ENCODE data around the gene LYPD8. TPM values are rescaled to one million over a fixed set of nuclear protein-coding genes. Genes with fewer than 3 reads are reported as not detected.

The LYPD8 gene
- total and polyA plus RNA-seq, 2 of the 8 experiments (the other 6 are each of a cell fraction or from before 2014, with no cell fraction given), result not detected

- Histone ChIP-seq H4K5ac (ENCODE audit: insufficient read length, low read depth, low read length) (no peak overlapping the region), H4K20me1 (replicated peaks in 1 of 2; ENCODE audit: control insufficient read depth in 1 of 2, insufficient read depth in 2 of 2, low read length in 2 of 2) (no peaks in the 10 kb centered on the region), H4K8ac (ENCODE audit: extremely low read depth, insufficient read depth, low read length) (no peak overlapping the region), H4K91ac (replicated peaks; ENCODE audit: insufficient read length, low read length) (no peak overlapping the region), H3K23ac (ENCODE audit: insufficient read length) (no peak overlapping the region), H3K27me3 (replicated peaks in 1 of 4; ENCODE audit: control insufficient read depth in 3 of 4, extremely low read depth in 1 of 4, insufficient read depth in 3 of 4, low read length in 3 of 4) (no peaks in the 10 kb centered on the region), H2AFZ (ENCODE audit: low read length) (no peak overlapping the region), H3K4me2 (ENCODE audit: insufficient read depth in 1 of 2, low read depth in 2 of 2, low read length in 2 of 2) (no peak overlapping the region), H3K79me2 (ENCODE audit: control insufficient read depth in 1 of 2, insufficient read depth in 2 of 2, low read length in 2 of 2) (no peaks in the 10 kb centered on the region), H3K79me1 (ENCODE audit: low read depth, low read length) (no peaks in the 10 kb centered on the region), H3K27ac (ENCODE audit: low read depth, low read length) (no peak overlapping the region), H3K56ac (replicated peaks; ENCODE audit: insufficient read length, low read depth, low read length) (no peak overlapping the region), H2BK12ac (ENCODE audit: low read depth, low read length) (no peak overlapping the region), H3K36me3 (ENCODE audit: control insufficient read depth in 2 of 4, insufficient read depth in 4 of 4, low read length in 3 of 4) (no peaks in the 10 kb centered on the region), H3K9ac (replicated peaks in 1 of 4; ENCODE audit: extremely low read depth in 1 of 4, low read depth in 3 of 4, low read length in 3 of 4) (no peak overlapping the region), H2BK120ac (replicated peaks; ENCODE audit: low read depth, low read length) (no peak overlapping the region), H3K14ac (ENCODE audit: insufficient read length) (no peak overlapping the region), H3K4ac (replicated peaks; ENCODE audit: insufficient read length, low read depth, low read length) (no peak overlapping the region), H2BK15ac (ENCODE audit: low read length) (no peak overlapping the region), H2BK5ac (ENCODE audit: low read depth, low read length) (no peak overlapping the region), H3K4me1 (replicated peaks in 1 of 4; ENCODE audit: control insufficient read depth in 3 of 4, insufficient read depth in 4 of 4, low read length in 3 of 4) (no peaks in the 10 kb centered on the region), H3K18ac (ENCODE audit: extremely low read depth, low read length) (no peak overlapping the region), H3K9me3 (ENCODE audit: insufficient read depth in 2 of 2, low read depth in 1 of 2, low read length in 1 of 2) (peaks cover 63 to 76% of the 10 kb centered on the region in 2 experiments), H3K23me2 (ENCODE audit: low read depth, low read length) (no peaks in the 10 kb centered on the region), H2AK5ac (ENCODE audit: low read depth, low read length) (no peak overlapping the region), H3K4me3 (ENCODE audit: extremely low read depth in 1 of 4, insufficient read depth in 2 of 4, low read depth in 3 of 4, low read length in 4 of 4) (no peak overlapping the region), H2BK20ac (ENCODE audit: low read length) (no peak overlapping the region)
- DNase-seq (ENCODE audit: low read depth in 1 of 2, low spot score in 2 of 2), result no peak
- TF ChIP-seq TAF1 (IDR thresholded peaks at IDR 0.05; ENCODE audit: low read depth, low read length) (no peak), TEAD4 (IDR thresholded peaks at IDR 0.05; ENCODE audit: low read depth, low read length) (no peak), CHD1 (IDR thresholded peaks at IDR 0.05; ENCODE audit: low read depth, low read length) (no peak)
- FAIRE-seq, result no peak
- ChIA-PET CTCF (ENCODE audit: partially characterized antibody) (no interaction called here), POLR2A (ENCODE audit: partially characterized antibody) (no interaction called here)
- 74% methylated on average over 5 of the region's 5 CpGs; no CpG with 5 or more reads in 1 of the 2 experiments for WGBS, 2 experiments (ENCODE audit: extremely low coverage in 1 of 2, insufficient coverage in 1 of 2, insufficient read length in 1 of 2, insufficient replicate concordance in 2 of 2, low coverage in 1 of 2, low lambda C conversion rate in 2 of 2, missing lambda C conversion rate in 1 of 2)
These were observed 36.8 kb upstream of the LYPD8 start for GRCh38 chr1:248792342-248792741.

Data from H1 (cell line).